GM23338 (cell line): ENCODE data around the gene TBC1D21. TPM values are rescaled to one million over a fixed set of nuclear protein-coding genes. Genes with fewer than 3 reads are reported as not detected.

Source experiments
- ATAC-seq: fragments of 200-7000 bp; cut with Tn5 transposase; 3 replicates; pipeline ENCODE4 v1.9.1; 2020
- DNase-seq: peaks from one replicate; pipeline ENCODE4 v3.0.0-alpha.2; 2015; ENCODE audit warnings: low spot score
- H2AFZ ChIP-seq: fragments of 200-600 bp; sonication (generic); 2 replicates; pipeline ENCODE4 v1.8.0; 2016; ENCODE audit warnings: antibody characterized with exemption, mild to moderate bottlenecking, moderate library complexity
- H3F3A ChIP-seq: fragments of 200-600 bp; sonication (generic); replicated peaks from 2 replicates; pipeline ENCODE4 v1.8.0; 2017; ENCODE audit warnings: antibody characterized with exemption, mixed run types, low read depth
- H3K27ac ChIP-seq: fragments of 200-600 bp; sonication (generic); 2 replicates; pipeline ENCODE4 v1.6.1; 2016; ENCODE audit warnings: low read depth
- H3K27me3 ChIP-seq: fragments of 200-600 bp; sonication (generic); 2 replicates; pipeline ENCODE4 v1.8.0; 2016; ENCODE audit warnings: mild to moderate bottlenecking, mixed run types, moderate library complexity; ENCODE audit not compliant: insufficient read depth
- H3K36me3 ChIP-seq: fragments of 200-600 bp; sonication (generic); 2 replicates; pipeline ENCODE4 v1.8.0; 2016; ENCODE audit warnings: mild to moderate bottlenecking; ENCODE audit not compliant: insufficient read depth
- H3K4me1 ChIP-seq: fragments of 200-600 bp; sonication (generic); 2 replicates; pipeline ENCODE4 v1.8.0; 2016; ENCODE audit warnings: mild to moderate bottlenecking, moderate library complexity; ENCODE audit not compliant: insufficient read depth
- H3K4me2 ChIP-seq: fragments of 200-600 bp; sonication (generic); 2 replicates; pipeline ENCODE4 v1.7.1; 2017; ENCODE audit warnings: mixed run types
- H3K4me3 ChIP-seq: fragments of 200-600 bp; sonication (generic); 2 replicates; pipeline ENCODE4 v1.6.1; 2016; ENCODE audit warnings: mixed run types
- H3K79me2 ChIP-seq: fragments of 200-600 bp; sonication (generic); replicated peaks from 2 replicates; pipeline ENCODE4 v1.8.0; 2017; ENCODE audit warnings: mild to moderate bottlenecking; ENCODE audit not compliant: insufficient read depth
- H3K9me2 ChIP-seq: fragments of 200-600 bp; sonication (generic); 2 replicates; pipeline ENCODE4 v1.8.0; 2017; ENCODE audit not compliant: insufficient read depth
- H4K20me1 ChIP-seq: fragments of 200-600 bp; sonication (generic); replicated peaks from 2 replicates; pipeline ENCODE4 v1.8.0; 2017; ENCODE audit warnings: mild to moderate bottlenecking; ENCODE audit not compliant: insufficient read depth
- H3K27ac Mint-ChIP-seq: 2 replicates; pipeline ENCODE4 v1.8.0; 2020; ENCODE audit warnings: inconsistent platforms, mild to moderate bottlenecking, moderate library complexity, mixed read lengths
- H3K27me3 Mint-ChIP-seq: 3 replicates; pipeline ENCODE4 v1.8.0; 2022; ENCODE audit warnings: low read depth, mild to moderate bottlenecking, moderate library complexity, mixed read lengths, inconsistent platforms; ENCODE audit not compliant: insufficient read depth, poor library complexity
- H3K36me3 Mint-ChIP-seq: 3 replicates; pipeline ENCODE4 v1.8.0; 2021; ENCODE audit warnings: low read depth, mild to moderate bottlenecking, inconsistent platforms, moderate library complexity, mixed read lengths
- H3K4me1 Mint-ChIP-seq: 3 replicates; pipeline ENCODE4 v1.8.0; 2020; ENCODE audit warnings: mild to moderate bottlenecking, inconsistent platforms, mixed read lengths
- H3K4me3 Mint-ChIP-seq: 3 replicates; pipeline ENCODE4 v1.8.0; 2021; ENCODE audit warnings: moderate library complexity, mild to moderate bottlenecking, inconsistent platforms, mixed read lengths
- H3K9me3 Mint-ChIP-seq: 3 replicates; pipeline ENCODE4 v1.8.0; 2020; ENCODE audit warnings: moderate library complexity, mild to moderate bottlenecking, inconsistent platforms, mixed read lengths
- CREB1 ChIP-seq: fragments of 250-450 bp; sonication (Bioruptor Pico); IDR thresholded peaks from 2 replicates; pipeline ENCODE4 v1.5.0; 2020; ENCODE audit warnings: low read depth, mild to moderate bottlenecking, moderate library complexity
- CTCF ChIP-seq, 2 experiments: fragments of 200-600 bp in 1 of 2; sonication (generic) in 1 of 2; conservative IDR thresholded peaks; 2 replicates each; pipeline versions ENCODE4 v1.5.1 to v1.6.1; 2016 to 2017; ENCODE audit warnings: antibody characterized with exemption in 2 of 2, low read depth in 2 of 2, mild to moderate bottlenecking in 2 of 2, moderate library complexity in 1 of 2
- EZH2 ChIP-seq: fragments of 200-600 bp; sonication (generic); IDR thresholded peaks from one replicate; pipeline ENCODE4 v1.8.0; 2017; ENCODE audit warnings: antibody characterized with exemption, mild to moderate bottlenecking, low read depth; ENCODE audit not compliant: unreplicated experiment
- EZH2phosphoT487 ChIP-seq: fragments of 200-600 bp; sonication (generic); IDR thresholded peaks from one replicate; pipeline ENCODE4 v1.8.1; 2018; ENCODE audit warnings: antibody characterized with exemption; ENCODE audit not compliant: unreplicated experiment
- JUNB ChIP-seq: IDR thresholded peaks from one replicate; pipeline ENCODE4 v1.6.1; 2016; ENCODE audit warnings: antibody characterized with exemption; ENCODE audit not compliant: unreplicated experiment
- NANOG ChIP-seq: IDR thresholded peaks from 2 replicates; pipeline ENCODE4 v1.6.1; 2016; ENCODE audit warnings: antibody characterized with exemption, borderline replicate concordance
- POLR2AphosphoS5 ChIP-seq: IDR thresholded peaks from 2 replicates; pipeline ENCODE4 v1.6.1; 2016; ENCODE audit warnings: antibody characterized with exemption, low read depth
- REST ChIP-seq: IDR thresholded peaks from one replicate; pipeline ENCODE4 v1.6.1; 2018; ENCODE audit warnings: antibody characterized with exemption; ENCODE audit not compliant: unreplicated experiment
- STAT1 ChIP-seq: IDR thresholded peaks from one replicate; pipeline ENCODE4 v1.6.1; 2016; ENCODE audit warnings: antibody characterized with exemption; ENCODE audit not compliant: unreplicated experiment
- ZNF114 ChIP-seq: fragments of 250-450 bp; sonication (Bioruptor Pico); IDR thresholded peaks from 2 replicates; pipeline ENCODE4 v1.5.0; 2020; ENCODE audit warnings: mild to moderate bottlenecking, moderate library complexity
- ZNF331 ChIP-seq: fragments of 250-450 bp; sonication (Bioruptor Pico); IDR thresholded peaks from 2 replicates; pipeline ENCODE4 v1.5.0; 2020; ENCODE audit warnings: low read depth, mild to moderate bottlenecking, moderate library complexity
- long read RNA-seq: library from polyadenylated mRNA; unstranded; transcript quantifications from one replicate; pipeline ENCODE4 v2.0.0, GENCODE V29; 2020; ENCODE audit not compliant: unreplicated experiment
- polyA plus RNA-seq: library from polyadenylated mRNA; unstranded; fragments of >200 nt; fragmentation: Nextera tagmentation; extraction: Ambion mirVana; gene quantifications from 2 replicates; pipeline ENCODE4 v1.2.1, GENCODE V29; 2016
- total RNA-seq: library from RNA; depleted of rRNA; stranded (reverse); fragments of >200 nt; shearing (Covaris generic); gene quantifications from 2 replicates; pipeline ENCODE4 v1.2.3, GENCODE V29; 2014; rRNA removed
- TF ChIP-seq, protein P1 (sequence below): IDR thresholded peaks from 2 replicates; pipeline ENCODE4 v1.6.1; 2016; ENCODE audit warnings: antibody characterized with exemption
- TF ChIP-seq, protein P2 (sequence below): fragments of 250-450 bp; sonication (Bioruptor Pico); IDR thresholded peaks from 2 replicates; pipeline ENCODE4 v1.5.0; 2020; ENCODE audit warnings: mild to moderate bottlenecking, moderate library complexity

TBC1D21 gene, protein sequence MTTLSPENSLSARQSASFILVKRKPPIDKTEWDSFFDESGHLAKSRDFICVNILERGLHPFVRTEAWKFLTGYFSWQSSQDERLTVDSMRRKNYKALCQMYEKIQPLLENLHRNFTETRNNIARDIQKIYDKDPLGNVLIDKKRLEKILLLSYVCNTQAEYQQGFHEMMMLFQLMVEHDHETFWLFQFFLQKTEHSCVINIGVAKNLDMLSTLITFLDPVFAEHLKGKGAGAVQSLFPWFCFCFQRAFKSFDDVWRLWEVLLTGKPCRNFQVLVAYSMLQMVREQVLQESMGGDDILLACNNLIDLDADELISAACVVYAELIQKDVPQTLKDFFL
- total RNA-seq (not detected in 2 replicates), polyA plus RNA-seq (not detected in 2 replicates)
- long read RNA-seq = 0 reads

- no peaks in the 10 kb centered on the region for H3K9me2 ChIP-seq
- H3K4me3 ChIP-seq = no peak within 1 kb of the TSS
- ATAC-seq (no peak; the same call in 2 of the 3 replicates), DNase-seq (no peak)
- no peak within 1 kb of the TSS for H3K27ac ChIP-seq
- no peaks in the 10 kb centered on the region for H3K36me3 ChIP-seq
- no peak within 1 kb of the TSS for H3K27ac Mint-ChIP-seq
- no peaks in the 10 kb centered on the region for H3K9me3 Mint-ChIP-seq
- peaks cover 7% of the 10 kb centered on the region for H3K4me1 Mint-ChIP-seq
- H3F3A ChIP-seq = no peaks in the 10 kb centered on the region
- H2AFZ ChIP-seq = no peak within 1 kb of the TSS
- no peaks in the 10 kb centered on the region for H3K4me1 ChIP-seq
- H3K36me3 Mint-ChIP-seq = no peaks in the 10 kb centered on the region; the same call in 2 of the 3 replicates
- H4K20me1 ChIP-seq = no peaks in the 10 kb centered on the region
- H3K27me3 ChIP-seq = no peaks in the 10 kb centered on the region
- no peak within 1 kb of the TSS for H3K4me2 ChIP-seq
- TF ChIP-seq NANOG = no peak
- no peak for TF ChIP-seq STAT1
- no peak for TF ChIP-seq JUNB
- TF ChIP-seq, protein P1, sequence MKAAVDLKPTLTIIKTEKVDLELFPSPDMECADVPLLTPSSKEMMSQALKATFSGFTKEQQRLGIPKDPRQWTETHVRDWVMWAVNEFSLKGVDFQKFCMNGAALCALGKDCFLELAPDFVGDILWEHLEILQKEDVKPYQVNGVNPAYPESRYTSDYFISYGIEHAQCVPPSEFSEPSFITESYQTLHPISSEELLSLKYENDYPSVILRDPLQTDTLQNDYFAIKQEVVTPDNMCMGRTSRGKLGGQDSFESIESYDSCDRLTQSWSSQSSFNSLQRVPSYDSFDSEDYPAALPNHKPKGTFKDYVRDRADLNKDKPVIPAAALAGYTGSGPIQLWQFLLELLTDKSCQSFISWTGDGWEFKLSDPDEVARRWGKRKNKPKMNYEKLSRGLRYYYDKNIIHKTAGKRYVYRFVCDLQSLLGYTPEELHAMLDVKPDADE = no peak
- TF ChIP-seq EZH2 = no peak
- no peak for TF ChIP-seq CTCF (conservative IDR thresholded peaks at IDR 0.05; ENCODE audit: low read depth in 2 of 2)
- TF ChIP-seq EZH2phosphoT487 = no peak
- TF ChIP-seq, protein P2, sequence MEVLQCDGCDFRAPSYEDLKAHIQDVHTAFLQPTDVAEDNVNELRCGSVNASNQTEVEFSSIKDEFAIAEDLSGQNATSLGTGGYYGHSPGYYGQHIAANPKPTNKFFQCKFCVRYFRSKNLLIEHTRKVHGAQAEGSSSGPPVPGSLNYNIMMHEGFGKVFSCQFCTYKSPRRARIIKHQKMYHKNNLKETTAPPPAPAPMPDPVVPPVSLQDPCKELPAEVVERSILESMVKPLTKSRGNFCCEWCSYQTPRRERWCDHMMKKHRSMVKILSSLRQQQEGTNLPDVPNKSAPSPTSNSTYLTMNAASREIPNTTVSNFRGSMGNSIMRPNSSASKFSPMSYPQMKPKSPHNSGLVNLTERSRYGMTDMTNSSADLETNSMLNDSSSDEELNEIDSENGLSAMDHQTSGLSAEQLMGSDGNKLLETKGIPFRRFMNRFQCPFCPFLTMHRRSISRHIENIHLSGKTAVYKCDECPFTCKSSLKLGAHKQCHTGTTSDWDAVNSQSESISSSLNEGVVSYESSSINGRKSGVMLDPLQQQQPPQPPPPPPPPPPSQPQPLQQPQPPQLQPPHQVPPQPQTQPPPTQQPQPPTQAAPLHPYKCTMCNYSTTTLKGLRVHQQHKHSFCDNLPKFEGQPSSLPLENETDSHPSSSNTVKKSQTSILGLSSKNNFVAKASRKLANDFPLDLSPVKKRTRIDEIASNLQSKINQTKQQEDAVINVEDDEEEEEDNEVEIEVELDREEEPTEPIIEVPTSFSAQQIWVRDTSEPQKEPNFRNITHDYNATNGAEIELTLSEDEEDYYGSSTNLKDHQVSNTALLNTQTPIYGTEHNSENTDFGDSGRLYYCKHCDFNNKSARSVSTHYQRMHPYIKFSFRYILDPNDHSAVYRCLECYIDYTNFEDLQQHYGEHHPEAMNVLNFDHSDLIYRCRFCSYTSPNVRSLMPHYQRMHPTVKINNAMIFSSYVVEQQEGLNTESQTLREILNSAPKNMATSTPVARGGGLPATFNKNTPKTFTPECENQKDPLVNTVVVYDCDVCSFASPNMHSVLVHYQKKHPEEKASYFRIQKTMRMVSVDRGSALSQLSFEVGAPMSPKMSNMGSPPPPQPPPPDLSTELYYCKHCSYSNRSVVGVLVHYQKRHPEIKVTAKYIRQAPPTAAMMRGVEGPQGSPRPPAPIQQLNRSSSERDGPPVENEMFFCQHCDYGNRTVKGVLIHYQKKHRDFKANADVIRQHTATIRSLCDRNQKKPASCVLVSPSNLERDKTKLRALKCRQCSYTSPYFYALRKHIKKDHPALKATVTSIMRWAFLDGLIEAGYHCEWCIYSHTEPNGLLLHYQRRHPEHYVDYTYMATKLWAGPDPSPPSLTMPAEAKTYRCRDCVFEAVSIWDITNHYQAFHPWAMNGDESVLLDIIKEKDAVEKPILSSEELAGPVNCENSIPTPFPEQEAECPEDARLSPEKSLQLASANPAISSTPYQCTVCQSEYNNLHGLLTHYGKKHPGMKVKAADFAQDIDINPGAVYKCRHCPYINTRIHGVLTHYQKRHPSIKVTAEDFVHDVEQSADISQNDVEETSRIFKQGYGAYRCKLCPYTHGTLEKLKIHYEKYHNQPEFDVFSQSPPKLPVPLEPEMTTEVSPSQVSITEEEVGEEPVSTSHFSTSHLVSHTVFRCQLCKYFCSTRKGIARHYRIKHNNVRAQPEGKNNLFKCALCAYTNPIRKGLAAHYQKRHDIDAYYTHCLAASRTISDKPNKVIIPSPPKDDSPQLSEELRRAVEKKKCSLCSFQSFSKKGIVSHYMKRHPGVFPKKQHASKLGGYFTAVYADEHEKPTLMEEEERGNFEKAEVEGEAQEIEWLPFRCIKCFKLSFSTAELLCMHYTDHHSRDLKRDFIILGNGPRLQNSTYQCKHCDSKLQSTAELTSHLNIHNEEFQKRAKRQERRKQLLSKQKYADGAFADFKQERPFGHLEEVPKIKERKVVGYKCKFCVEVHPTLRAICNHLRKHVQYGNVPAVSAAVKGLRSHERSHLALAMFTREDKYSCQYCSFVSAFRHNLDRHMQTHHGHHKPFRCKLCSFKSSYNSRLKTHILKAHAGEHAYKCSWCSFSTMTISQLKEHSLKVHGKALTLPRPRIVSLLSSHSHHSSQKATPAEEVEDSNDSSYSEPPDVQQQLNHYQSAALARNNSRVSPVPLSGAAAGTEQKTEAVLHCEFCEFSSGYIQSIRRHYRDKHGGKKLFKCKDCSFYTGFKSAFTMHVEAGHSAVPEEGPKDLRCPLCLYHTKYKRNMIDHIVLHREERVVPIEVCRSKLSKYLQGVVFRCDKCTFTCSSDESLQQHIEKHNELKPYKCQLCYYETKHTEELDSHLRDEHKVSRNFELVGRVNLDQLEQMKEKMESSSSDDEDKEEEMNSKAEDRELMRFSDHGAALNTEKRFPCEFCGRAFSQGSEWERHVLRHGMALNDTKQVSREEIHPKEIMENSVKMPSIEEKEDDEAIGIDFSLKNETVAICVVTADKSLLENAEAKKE (CRISPR knock-in tag) = no peak
- no peak for TF ChIP-seq ZNF114
- no peak for TF ChIP-seq POLR2AphosphoS5
- no peak for TF ChIP-seq CREB1 (CRISPR knock-in tag)
- TF ChIP-seq REST = no peak
- no peak for TF ChIP-seq ZNF331
- peaks cover 2% of the 10 kb centered on the region for H3K27me3 Mint-ChIP-seq
- no peaks in the 10 kb centered on the region for H3K79me2 ChIP-seq
- no peak within 1 kb of the TSS for H3K4me3 Mint-ChIP-seq
Observed at GRCh38 chr15:73873456-73873855, at the start of gene TBC1D21. TBC1D21 (plus strand) TSS chr15:73873564; CDS start chr15:73873710, 146 bp downstream.
